Bone marrow (tissue), 2 donors: ENCODE measurements around the gene ERG28.
"Not testable (repeated sequence)": the region's sequence is repeated elsewhere in the genome, so short reads cannot be mapped to it uniquely, and the experiment has no call there.

Source experiments
- DNase-seq, 2 donors: peaks; one replicate each; lab custom pipeline; 2025; lab: John Stamatoyannopoulos, UW

ERG28 gene

GRCh38 chr14:75625034-75625433, 35.6 kb downstream of the ERG28 start:
- no peak for DNase-seq

- DNase-seq: no peak
These were observed 41.1 kb downstream of the ERG28 start for GRCh38 chr14:75619548-75619947.

- peak; percentile 56 to 92 for DNase-seq
These were observed 45.5 kb downstream of the ERG28 start for GRCh38 chr14:75615200-75615599.

GRCh38 chr14:75614179-75614578, 46.5 kb downstream of the ERG28 start:
- no peak for DNase-seq

GRCh38 chr14:75612157-75612556, 48.5 kb downstream of the ERG28 start:
- DNase-seq: no peak

GRCh38 chr14:75610834-75611233, 49.8 kb downstream of the ERG28 start:
- no peak for DNase-seq

GRCh38 chr14:75609606-75610475, 50.8 kb downstream of the ERG28 start:
- DNase-seq: peak in 1 of 2 donors; percentile 23

GRCh38 chr14:75609116-75609515, 51.6 kb downstream of the ERG28 start:
- no peak for DNase-seq

GRCh38 chr14:75607842-75608640, 52.6 kb downstream of the ERG28 start:
- no peak for DNase-seq

GRCh38 chr14:75607044-75607443, 53.6 kb downstream of the ERG28 start:
- DNase-seq: no peak

GRCh38 chr14:75605916-75606315, 54.8 kb downstream of the ERG28 start:
- DNase-seq: no peak

- DNase-seq: peak; percentile 4 to 90
These were observed 55.5 kb downstream of the ERG28 start for GRCh38 chr14:75604979-75605851.

GRCh38 chr14:75602503-75602902, 58.2 kb downstream of the ERG28 start:
- DNase-seq: no peak

- not testable (repeated sequence) for DNase-seq
These were observed 59.6 kb downstream of the ERG28 start for GRCh38 chr14:75601061-75601460.

GRCh38 chr14:75600100-75600499, 60.6 kb downstream of the ERG28 start:
- DNase-seq: not testable (repeated sequence)
